C4-2B (cell line): ENCODE data around the gene NT5C.

Experiments
- ZFX ChIP-seq: fragments of 450-650 bp; IDR thresholded peaks from 2 replicates; pipeline ENCODE4 v1.6.1; 2017
- TF ChIP-seq, protein P1 (sequence below): fragments of 450-650 bp; conservative IDR thresholded peaks from 2 replicates; pipeline ENCODE4 v1.5.1; 2017; ENCODE audit warnings: mild to moderate bottlenecking

DNA sequence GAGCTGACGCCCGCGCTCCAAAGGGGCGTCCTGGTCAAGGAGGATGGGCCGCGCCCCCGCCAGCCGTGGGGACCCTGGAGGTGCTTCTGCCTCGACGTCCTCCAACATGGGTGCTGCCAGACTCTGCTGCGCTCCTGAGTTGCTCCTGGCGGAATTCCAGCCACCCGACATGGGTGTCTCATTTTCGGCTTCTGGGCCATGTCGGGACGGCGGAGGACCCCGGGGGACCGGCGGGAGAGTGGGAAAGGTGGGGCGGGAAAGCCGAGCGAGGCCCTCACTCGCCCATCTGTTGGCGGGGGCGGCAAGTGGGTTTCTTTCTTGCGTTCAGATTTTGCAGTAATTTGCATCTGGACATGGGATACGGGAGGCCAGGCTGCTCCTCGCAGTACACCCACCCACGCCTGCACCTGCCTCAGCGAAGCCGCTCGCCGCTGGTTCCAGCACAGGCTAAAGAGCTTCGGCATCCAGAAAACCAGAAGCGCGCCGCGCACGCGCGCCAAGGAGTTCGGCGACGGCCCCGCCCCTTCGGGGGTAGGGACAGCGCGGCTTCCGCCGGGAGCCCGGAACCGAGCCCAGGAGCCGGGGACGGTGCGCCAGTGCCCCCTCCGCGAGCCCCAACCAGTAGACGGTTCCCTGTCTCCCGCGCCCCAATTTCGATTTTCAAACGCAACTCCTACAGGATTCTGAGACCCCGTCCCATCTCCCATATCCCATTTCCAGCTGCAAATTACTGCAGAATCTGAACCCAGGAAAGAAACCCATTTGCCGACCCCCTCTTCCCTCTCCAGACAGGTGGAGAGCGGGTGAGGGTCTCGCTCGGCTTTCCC, 21.9 kb downstream of the NT5C start, which contains the start of gene ARMC7:
- TF ChIP-seq, protein P1, sequence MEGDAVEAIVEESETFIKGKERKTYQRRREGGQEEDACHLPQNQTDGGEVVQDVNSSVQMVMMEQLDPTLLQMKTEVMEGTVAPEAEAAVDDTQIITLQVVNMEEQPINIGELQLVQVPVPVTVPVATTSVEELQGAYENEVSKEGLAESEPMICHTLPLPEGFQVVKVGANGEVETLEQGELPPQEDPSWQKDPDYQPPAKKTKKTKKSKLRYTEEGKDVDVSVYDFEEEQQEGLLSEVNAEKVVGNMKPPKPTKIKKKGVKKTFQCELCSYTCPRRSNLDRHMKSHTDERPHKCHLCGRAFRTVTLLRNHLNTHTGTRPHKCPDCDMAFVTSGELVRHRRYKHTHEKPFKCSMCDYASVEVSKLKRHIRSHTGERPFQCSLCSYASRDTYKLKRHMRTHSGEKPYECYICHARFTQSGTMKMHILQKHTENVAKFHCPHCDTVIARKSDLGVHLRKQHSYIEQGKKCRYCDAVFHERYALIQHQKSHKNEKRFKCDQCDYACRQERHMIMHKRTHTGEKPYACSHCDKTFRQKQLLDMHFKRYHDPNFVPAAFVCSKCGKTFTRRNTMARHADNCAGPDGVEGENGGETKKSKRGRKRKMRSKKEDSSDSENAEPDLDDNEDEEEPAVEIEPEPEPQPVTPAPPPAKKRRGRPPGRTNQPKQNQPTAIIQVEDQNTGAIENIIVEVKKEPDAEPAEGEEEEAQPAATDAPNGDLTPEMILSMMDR, result no peak
- no peak for TF ChIP-seq ZFX
